NT2/D1 (cell line): Measurements from ENCODE around the gene TDRD6.
"Not testable (repeated sequence)": the region's sequence is repeated elsewhere in the genome, so short reads cannot be mapped to it uniquely, and the experiment has no call there.

Experiments
- SUZ12 ChIP-seq: IDR thresholded peaks from 2 replicates; pipeline ENCODE4 v1.6.1; 2011; ENCODE audit not compliant: insufficient read length, insufficient read depth; ENCODE audit errors: extremely low read depth
- YY1 ChIP-seq: IDR thresholded peaks from 2 replicates; pipeline ENCODE4 v1.6.1; 2011; ENCODE audit not compliant: insufficient read length, insufficient read depth
- ZNF274 ChIP-seq: IDR thresholded peaks from 2 replicates; pipeline ENCODE4 v1.6.1; 2011; ENCODE audit warnings: mild to moderate bottlenecking, low read depth, low read length

- TF ChIP-seq ZNF274, SUZ12, YY1: not testable (repeated sequence)
Measured at GRCh38 chr6:46648108-46648507, 39.6 kb upstream of the TDRD6 start.
